ENCODE results near the gene RCC2.

Gene RCC2

DNA sequence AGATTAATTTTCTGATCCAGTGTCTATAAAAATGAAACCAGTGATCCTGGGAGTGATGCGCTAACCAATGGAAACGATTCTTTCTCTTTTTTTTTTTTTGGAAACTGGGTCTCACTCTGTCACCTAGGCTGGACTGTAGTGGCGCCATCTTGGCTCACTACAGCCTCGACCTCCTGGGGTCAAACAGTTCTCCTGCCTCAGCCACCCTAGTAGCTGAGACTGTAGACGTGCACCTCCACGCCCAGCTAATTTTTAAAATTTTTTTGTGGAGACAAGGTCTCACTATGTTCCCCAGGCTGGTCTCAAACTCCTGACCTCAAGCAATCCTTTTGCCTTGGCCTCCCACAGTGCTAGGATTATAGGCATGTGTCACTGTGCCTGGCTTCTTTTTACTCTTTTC lies 3.4 kb upstream of the RCC2 start:
- DNase-seq (ENCODE audit: low spot score) = no peak
- FAIRE-seq = no peak

DNA sequence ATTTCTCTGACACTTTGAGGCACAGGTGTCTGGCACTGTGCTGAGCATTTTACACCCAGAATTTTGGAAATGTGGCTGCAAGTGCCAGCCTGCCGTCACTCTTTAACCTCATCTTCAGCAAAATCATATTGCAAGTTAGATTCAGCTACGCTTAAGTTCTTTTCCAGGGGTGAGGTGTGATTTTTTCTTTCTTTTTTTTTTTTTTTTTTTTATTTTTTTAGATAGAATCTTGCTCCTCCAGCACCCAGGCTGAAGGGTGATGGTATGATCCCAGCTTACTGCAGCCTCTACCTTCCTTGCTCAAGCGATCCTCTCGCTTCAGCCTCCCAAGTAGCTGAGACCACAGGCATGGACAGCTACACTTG lies 2.5 kb upstream of the RCC2 start:
- no peak for FAIRE-seq
- DNase-seq (ENCODE audit: low spot score) = no peak

DNA sequence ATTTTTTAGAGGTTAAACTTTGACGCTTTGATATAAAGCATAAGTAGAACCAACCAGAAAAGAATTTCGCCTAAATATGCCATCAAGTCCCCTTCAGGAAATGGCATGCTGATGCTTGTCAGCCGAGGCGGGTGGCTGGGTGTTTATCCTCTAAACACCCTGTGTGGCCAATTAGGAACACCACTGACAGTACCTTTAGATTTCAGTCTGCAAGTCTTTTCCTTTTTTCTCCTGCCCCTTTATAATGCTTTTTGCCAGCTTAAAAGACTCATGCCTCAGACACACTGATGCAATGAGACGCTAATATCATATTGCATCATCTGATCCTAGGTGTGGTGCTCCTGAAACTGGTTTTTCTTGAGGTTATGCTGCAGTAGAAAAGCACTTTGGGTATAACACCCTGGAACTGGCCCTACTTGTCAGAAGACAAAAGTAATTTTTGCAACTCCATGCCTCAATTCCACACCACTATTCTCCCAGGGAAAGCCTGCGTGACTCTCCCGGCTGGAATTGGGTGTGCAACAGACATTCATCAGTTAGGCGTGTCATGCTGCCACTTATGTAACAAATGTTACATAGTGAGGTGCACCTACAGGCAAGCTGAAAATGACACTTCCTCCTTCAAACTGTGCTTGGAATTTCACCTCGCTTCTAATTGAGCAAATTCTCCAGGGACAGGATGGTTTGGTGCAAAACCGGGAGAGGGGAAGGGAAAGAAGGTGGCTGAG lies 2.0 kb upstream of the RCC2 start:
- DNase-seq (ENCODE audit: low spot score) (peak; percentile 50), FAIRE-seq (peak; percentile 20)

DNA sequence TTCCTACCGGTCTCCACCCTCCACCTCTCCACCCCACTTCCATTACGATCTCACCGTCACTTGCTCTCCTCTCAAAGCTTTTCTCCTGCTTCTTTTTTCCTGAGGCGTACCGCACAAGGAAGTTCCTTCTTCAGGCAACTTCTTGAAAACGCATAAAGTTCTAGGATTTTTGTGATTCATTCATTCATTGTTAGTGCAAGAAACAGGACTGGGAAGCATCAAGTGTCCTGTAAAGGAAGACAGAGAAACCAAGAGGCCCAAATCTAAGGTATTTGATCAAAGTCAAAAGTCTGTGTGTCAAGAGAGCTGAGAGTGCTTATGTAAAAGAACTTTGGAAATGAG lies 1.3 kb upstream of the RCC2 start:
- DNase-seq (ENCODE audit: low spot score) = no peak

DNA sequence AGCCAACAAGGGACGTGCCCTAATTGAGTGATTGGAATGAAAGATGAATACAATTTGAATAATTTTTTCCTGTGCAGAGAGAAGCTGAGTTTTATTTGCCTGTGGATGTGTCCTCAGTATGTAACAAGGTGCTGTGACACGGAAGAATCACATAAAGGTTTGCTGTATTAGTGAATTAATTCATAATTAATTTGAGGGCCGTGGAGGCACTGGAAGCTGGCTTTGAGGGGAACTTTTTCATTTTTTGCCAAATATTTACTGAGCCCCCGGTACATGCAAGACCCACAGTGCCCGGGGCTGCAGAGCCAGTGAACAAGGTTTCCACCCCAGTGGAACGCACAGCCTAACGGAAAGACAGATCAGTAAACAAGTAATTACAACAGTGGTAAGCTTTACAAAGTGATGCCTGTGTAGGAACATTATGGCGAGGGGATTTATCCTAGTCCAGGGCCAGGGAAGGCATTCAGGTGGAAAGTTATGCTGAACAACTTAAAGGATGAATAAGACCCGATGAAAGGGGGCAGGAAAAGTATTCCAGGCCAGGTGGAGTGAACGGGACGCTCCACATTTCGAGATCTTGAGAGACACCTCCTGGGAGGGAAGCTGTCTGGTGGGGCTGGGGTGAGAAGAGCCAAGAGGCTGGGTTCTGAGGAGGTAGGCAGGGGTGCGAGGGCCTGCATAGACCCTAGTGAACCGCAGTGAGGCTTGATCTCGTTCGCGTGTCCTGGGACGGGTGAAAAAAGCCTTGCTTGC lies 773 bp upstream of the RCC2 start:
- DNase-seq (ENCODE audit: low spot score) (no peak), FAIRE-seq (no peak)

More for the DNA sequence above, 1.3 kb upstream of the RCC2 start:
- FAIRE-seq = no peak

DNA sequence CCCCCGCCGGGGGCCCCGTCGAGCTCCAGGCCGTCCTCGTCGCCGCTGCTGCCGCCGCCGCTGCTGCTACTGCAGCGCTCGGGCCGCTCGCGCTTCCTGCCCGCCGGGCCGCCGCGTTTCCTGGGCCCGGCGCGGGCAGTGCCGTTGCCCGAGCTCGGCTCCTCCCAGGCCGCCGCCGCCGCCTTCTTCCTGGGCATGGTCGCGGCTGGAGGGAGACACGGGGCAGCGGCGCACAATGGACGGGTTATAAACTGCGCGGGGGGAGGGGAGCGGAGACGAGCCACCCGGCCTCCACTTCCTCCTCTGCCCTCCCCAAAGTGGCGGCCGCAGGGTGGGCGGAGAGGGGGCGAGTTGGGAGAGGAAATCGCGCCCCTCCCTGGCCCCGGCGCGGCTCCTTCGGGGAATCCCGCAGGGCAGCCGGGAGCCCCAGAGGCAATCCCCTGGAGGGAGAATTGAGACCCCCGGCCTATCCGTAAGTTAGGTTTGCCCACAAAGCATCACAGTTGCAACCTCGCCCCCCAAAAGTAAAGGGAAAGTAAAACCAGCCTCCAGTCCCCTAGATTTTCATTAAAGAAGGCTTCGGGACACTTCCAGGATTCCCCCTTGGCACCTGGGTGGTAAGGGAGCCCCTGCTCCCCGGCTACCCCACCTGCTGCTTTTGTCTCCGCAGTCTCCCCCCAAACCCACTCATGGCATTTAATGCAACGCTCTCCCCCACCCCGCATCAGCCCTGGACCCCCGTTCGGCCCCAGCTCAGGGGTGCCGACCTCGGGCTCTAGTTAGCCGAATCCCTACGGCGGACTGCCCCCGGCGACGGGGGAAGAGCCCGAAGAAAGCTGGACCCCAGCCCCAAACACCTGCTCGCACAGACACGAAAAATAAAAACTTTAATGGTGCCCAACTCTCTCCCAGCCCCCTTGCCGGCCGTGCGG lies 893 bp downstream of the RCC2 start:
- FAIRE-seq = no peak
- DNase-seq (ENCODE audit: low spot score) = peak; percentile 64

DNA sequence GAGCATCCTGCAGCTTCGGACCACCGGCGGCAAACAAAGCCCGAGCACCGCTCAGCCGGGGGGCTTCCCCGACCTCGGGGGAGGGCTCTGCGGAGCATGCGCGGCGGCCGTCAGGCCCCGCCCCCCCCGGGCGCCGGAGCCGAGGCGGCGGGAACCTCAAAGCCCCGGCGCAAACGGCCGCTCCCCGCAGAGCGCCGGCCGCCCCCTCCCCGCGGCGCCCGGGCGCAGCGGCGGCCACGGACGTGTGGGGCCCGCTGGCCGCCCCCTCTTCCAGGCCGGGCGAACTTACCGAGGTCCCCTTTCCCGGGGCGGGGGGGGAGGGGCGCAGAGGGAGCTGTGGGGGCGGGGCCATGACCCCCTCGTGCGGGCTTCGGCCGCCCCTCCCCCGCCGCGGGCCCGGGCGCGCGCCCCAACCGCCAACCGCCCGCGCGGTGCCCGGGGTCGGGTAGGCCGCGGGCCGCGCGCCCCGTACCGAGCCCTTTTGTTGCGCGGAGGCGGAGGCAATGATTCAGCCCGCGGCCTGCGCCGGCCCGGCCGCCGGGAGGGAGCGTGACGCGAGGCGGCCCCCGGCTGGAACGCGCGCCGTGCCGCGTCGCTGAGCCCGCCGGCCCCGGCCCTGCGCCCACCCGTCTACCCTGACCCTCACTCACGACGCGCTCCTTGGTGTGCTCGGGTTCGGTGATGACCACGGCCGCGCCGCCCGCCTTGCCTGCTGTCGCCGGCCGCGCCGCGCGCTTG lies 1.7 kb downstream of the RCC2 start:
- no peak for FAIRE-seq
- peak; percentile 86 for DNase-seq (ENCODE audit: low spot score)

DNA sequence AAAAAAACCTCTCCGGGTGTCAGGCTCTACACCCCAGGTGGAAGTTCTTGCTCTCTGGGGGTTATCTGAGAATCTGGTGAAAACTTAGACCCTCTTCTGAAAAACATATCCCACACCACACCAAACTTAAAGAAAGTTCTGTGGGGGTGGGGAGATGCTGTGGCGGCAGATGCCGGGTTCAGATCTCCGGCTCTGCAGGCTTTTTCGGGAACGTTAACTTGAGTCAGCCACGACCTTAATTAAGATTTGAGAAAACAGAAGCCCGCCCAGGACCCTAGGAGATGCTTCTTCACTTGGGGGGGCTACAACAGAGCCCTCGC lies 2.3 kb downstream of the RCC2 start:
- no peak for FAIRE-seq
- DNase-seq (ENCODE audit: low spot score) = no peak

DNA sequence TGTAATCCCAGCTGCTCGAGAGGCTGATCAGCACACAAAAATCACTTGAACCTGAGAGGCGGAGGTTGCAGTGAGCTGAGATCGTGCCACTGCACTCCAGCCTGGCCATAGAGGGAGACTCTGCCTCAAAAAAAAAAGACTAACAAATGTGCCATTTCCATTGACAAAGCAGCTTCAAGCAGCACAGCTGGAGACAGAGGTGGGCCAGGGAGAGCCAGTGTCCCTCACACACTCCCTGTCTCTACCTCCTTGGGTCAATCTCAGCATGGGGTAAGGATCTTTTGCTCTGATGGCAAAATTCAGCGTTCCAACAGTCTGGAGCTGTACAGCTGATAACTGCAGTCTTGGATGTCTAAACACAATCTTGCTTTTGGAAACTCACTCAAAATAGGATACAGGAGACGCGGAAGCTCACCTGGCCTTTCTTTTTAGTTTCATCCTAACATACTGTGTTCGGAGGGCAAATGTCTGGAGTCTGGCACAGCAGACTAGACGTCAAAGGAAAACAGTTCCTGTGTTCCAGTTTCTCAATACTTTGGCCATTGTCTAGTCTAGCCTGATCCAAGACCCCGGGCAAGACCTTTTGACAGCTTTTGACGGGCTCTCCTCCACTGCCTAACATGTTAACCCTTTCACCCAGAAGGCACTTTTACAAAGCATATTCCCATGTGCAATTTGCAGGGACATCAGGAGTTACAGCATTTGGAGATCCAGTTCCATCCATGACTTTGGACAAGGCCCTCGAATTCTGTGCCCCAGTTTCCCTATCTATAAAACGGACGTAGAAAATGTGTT lies 2.9 kb downstream of the RCC2 start:
- FAIRE-seq (no peak), DNase-seq (ENCODE audit: low spot score) (no peak)

DNA sequence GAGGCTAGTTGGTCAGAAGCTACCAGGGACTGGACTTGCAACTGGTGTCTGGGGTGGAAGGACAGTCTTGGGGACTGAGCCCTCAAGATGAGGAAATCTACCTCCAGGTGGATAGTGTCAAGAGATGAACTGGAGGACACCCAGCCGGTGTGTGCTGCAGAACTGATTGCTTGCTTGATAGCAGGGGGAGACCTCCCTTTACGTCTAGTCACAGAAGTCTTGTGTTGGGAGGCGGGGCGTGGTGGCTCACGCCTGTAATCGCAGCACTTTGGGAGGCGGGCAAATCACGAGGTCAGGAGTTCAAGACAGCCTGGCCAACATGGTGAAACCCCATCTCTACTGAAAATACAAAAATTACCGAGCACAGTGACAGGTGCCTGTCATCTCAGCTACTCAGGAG lies 4.9 kb downstream of the RCC2 start:
- DNase-seq (ENCODE audit: low spot score) (no peak), FAIRE-seq (no peak)

DNA sequence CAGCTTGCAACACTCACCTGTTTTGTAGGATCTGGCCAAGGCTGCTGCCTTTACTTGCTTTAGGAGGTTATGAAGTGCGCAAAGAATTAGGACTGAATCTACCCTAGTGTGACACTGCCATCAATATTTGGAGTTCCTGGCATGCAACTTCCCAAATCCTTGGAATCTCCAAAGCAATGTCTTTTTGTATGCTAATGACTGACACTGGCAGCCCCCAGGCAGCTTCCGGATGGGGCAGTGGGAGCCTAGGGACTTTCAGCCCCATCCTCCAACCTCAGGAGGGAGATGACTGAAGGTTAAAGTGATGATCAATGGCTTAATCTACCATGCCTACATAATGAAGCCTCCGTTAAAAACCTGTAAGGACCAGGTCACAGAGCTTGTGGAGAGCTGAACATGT lies 5.5 kb downstream of the RCC2 start:
- no peak for DNase-seq (ENCODE audit: low spot score)
- no peak for FAIRE-seq

DNA sequence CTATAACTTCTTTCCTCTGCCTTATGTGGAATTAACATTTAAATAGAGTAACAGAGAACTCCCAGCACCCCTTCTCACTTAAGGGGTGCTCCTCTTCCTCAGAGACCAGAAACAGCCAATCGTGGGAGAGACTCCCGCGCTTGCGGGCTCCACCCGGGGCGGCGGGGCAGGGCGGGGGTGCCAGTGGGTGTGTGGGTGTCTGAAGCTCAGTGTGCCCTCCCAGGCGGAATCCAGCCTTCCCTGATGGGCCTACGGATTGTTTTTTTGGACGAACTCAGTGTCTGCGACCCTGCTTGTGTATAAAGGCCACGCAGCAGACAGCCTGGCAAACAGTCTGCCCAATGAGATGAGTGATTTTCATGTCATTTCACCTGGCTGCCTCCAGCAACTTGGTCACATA lies 6.2 kb downstream of the RCC2 start:
- FAIRE-seq (no peak), DNase-seq (ENCODE audit: low spot score) (no peak)

DNA sequence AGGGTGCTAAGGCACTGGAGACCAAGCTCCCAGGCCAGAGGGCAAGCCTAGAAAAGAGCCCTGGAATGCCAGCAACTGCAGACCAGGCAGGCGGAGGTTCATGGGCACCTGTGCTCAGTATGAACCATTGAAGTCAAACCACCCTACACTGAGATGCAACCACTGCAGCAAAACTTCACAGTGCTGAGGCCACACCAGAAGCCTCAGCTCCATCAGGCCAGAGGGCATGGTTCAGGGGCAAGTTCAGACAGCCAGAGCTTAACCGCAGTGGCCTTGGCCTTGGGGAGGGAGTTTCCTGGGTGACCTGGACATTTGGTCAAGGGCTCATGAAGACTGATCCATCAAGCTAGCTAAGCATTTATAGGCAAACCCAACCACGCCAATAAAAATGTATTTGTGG lies 7.1 kb downstream of the RCC2 start:
- DNase-seq (ENCODE audit: low spot score) = no peak
- no peak for FAIRE-seq

DNA sequence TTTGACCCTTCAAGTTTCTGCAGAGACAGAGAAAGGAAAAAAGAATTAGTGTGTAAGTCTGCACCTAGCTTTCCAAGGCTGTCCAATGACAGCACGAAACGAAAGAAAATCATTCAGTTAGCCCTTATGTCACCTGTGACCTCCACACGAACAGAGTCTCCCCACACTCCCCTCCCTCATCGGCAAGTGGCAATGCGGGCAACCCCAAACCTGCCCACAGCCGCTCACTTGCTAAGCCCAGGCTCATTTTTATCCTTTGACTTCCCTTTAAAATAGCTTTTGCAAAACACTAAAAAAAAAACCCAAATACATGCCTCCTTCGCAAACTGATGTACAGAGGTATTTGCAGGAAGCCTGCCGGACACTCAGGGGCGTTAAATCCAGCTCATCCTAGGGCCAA lies 10.3 kb downstream of the RCC2 start:
- no peak for FAIRE-seq
- no peak for DNase-seq (ENCODE audit: low spot score)

DNA sequence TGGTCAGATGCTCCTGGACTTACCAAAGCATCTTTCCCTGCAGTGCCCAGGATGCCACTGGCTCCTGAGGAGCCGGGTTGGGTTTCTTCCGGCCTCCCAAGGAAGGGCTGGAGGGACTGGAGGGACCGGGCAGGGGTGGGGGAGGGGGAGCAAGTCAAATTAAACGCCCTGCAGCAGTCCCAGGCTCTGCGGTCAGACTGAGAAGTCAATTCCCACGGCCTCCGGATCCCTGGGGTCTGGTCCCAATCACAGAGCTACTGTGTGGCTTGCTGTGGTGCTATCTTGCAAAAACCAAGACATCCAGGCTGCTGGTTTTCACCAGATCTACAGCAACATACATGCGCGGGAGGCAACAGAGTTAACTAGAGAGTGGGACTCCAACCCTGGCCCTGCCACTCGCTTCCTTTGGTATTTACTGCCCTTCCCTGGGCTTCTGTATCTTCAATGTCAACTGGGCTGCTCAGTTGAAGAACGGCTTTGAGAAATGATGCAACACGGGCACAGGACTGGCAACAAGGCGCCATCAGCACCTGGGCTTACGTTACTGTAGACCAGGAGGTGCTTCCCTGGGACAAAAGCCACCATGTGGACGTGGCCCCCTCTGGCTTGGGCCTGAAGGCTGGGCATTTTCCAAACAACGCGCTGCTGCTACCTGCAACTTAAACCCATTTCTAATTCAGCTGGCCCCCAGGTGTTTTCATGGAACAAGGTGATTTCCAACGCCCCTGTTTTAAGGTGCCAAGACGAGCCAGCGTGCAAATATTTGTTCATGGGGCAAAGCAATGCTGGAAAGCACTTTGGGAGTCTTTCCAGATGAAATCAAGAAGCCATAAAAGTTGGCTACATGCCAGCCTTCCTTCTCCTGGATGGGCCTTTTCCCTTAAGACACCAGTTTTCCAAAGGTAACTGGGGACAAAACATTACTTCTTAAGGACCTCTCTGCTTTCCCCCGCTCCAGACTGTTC lies 11.5 kb downstream of the RCC2 start:
- no peak for FAIRE-seq
- DNase-seq (ENCODE audit: low spot score) = no peak

DNA sequence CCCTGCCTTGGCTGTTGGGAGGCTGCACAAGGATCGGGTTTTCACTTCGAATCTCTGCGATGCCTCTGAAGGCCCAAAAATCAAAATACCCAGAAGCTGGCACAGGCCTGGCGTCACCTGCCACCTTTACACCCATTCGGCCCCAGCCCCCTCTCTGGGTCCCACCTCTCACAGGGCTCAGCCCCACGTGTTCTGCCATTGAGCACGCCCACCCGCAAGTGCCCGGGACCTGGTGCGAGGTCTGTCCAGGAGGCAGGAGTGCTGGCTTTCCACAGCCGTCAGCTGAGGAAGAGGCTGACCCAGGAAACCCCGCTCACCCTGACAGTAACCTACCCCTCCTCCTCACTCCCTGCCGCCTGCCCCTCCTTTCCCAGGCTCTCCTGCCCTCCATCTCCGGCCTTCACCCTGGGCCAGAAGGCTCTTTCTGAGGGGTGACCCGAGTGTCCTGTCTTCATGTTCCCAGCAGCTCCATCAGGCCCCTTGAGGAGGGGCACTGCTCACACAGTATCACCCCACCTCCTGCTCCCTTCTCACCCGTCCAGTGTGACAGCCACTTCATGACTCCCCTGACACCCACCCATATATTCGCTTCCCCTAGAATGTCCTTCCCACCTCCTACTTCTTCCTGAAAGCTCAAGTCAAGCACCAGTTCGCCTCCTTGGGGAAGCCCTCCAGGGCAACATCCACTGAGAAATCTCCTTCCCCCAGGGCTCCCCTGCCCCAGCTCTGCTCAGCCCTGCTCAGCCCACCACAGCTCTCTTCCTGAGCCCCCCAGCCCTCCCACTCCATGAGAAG lies 13.5 kb downstream of the RCC2 start:
- FAIRE-seq (no peak), DNase-seq (ENCODE audit: low spot score) (no peak)

DNA sequence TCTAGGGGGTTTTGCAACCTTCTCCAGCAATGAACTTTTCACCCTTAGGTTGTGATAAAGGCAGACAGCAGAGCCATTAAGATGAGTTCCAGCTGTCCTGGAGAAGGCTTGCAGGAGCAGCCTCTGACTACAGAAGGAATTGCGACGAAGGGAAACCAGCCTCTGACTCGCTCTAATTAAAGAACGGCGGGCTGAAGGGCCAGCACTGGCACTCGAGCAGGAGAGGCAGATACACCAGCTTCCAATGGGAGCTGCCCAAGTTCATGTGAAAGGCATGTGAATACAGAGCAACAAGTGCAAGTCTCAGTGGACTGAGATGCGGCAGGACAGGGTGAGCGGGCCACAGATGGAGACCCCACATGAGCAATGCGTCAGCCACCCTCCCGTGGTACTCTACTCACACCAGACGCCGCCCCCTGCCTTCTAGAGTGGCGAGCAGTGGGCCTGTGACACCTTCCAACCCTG lies 15.7 kb downstream of the RCC2 start:
- DNase-seq (ENCODE audit: low spot score) = no peak
- FAIRE-seq = no peak

DNA sequence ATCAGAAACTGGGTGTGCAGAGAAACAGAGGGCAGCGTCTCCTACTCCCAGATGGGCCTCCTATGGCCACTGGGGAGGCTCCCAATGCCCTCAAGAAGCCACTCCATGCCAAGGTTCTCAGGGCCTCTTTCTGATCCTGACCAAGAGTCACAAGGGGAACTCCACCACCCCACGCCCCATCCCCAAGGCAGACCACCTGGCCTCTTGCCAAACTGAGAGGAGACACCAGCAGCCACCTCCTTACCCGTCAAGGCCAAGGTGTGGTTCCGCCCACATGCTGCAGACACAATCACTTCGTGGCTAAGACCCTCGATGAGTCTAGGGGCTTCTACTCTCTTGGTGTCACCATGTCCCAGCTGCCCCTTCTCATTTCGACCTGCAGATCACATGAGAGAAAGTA lies 17.0 kb downstream of the RCC2 start:
- no peak for DNase-seq (ENCODE audit: low spot score)
- FAIRE-seq = no peak

DNA sequence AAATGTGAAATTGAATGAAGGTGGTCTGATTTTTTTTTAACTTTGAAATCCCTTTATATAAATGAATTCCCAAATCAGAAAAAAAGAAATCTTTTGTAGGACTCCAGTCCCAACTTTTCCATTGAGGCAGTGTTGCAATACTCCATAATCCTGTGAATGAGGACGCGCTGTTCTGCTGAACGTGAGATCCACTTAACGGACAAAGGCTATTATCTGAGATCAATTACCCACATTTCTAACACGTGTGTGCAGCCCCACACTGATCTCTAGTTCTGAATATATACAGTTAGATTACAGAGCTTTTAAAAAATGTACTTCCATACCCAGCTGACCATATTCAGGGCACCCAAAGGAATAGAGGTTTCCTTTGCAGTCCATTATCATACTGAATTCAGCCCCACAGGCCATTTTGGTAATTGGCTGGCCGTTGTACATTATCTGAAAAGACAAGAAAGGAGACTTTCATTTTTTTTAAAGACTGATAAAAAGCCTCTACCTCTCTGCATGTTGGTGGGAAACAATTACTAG lies 19.0 kb downstream of the RCC2 start:
- DNase-seq (ENCODE audit: low spot score) = no peak
- no peak for FAIRE-seq
